Right cardiac atrium (tissue), 5 donors: ENCODE data around the gene EXOC4. TPM values are rescaled to one million over a fixed set of nuclear protein-coding genes. Genes with fewer than 3 reads are reported as not detected.

Source experiments
- ATAC-seq, 2 donors: fragments of 200-7000 bp; cut with Tn5 transposase; one replicate each; pipeline versions ENCODE4 v1.8.0 to v1.9.1; 2020; ENCODE audit warnings: moderate library complexity in 2 of 2, mild to moderate bottlenecking in 1 of 2
- DNase-seq, 3 donors: peaks; one replicate each; pipeline ENCODE4 v3.0.0-alpha.2; 2020
- H3K27ac ChIP-seq: one replicate; pipeline ENCODE4 v1.5.1; 2013; ENCODE audit warnings: mild to moderate bottlenecking, low read length, control low read depth, moderate library complexity
- H3K27me3 ChIP-seq: one replicate; pipeline ENCODE4 v1.6.1; 2013; ENCODE audit not compliant: control insufficient read depth, insufficient read depth
- H3K4me1 ChIP-seq: one replicate; pipeline ENCODE4 v1.6.1; 2013; ENCODE audit warnings: low read length; ENCODE audit not compliant: control insufficient read depth, insufficient read depth
- H3K4me3 ChIP-seq: one replicate; pipeline ENCODE4 v1.5.1; 2013; ENCODE audit warnings: low read length, control low read depth
- H3K9me3 ChIP-seq: one replicate; pipeline ENCODE4 v1.6.1; 2013; ENCODE audit warnings: low read length; ENCODE audit not compliant: control insufficient read depth
- WGBS: extraction: QIAGEN DNeasy Blood & Tissue Kit; methylation state at CpG from one replicate; pipeline ENCODE4 v1.1.7; 2013; 5-methylcytosine and 5-hydroxymethylcytosine counted together
- intact Hi-C, 4 donors: fragments of 100-400 bp; cut with DNase I; formaldehyde crosslinking; loops; one replicate each; pipeline versions ENCODE4 v1.11.0 to v1.14.0; 2022 to 2023
- polyA plus RNA-seq: library from polyadenylated mRNA; stranded (reverse); fragments of 200-250 nt; gene quantifications from one replicate; pipeline ENCODE4 v1.2.3, GENCODE V29; 2013
- total RNA-seq, 4 donors: library from RNA; stranded (reverse); fragmentation: NEBNext Ultra II Directional; extraction: Animal tissue kit (Norgen Biotek cat#: 25700); gene quantifications; one replicate each; pipeline ENCODE4 v1.2.1, GENCODE V29; 2021
- donor health status: healthy with polysubstance abuse.
- donor health status: DM: no; HTN: yes; CAD: no.
- donor health status: DM: no; HTN: no; CAD: no.
- donor health status: DM: no; HTN: yes; CAD: no; lungs with severe emphysema.
- donor health status: DM: yes; HTN: yes; CAD: no.

The EXOC4 gene
- total and polyA plus RNA-seq, 5 donors, result 11.9 to 45.9 (median 39.7) TPM

DNA sequence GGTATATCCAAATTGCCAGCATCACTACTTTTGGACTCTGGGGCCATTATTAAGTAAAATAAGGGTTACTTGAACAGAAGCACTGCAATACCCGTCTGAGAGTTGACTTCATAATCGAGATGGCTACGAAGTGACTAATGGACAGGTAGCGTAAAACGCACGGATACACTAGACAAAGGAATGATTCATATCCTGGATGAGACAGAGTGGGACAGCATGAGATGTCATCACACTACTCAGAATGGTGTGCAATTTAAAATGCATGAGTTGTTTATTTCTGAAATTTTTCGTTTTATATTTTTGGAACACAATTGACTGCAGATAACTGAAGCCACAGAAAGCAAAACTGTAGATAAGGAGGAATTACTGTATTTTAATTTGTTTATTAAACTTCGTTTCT is 452.7 kb downstream of the EXOC4 start:
- DNase-seq (no peak), ATAC-seq (no peak)
- Histone ChIP-seq H3K27ac (no peak overlapping the region), H3K4me1 (no peaks in the 10 kb centered on the region), H3K27me3 (no peaks in the 10 kb centered on the region), H3K9me3 (no peaks in the 10 kb centered on the region), H3K4me3 (no peak overlapping the region)
- 59% methylated on average over 8 of the region's 8 CpGs for WGBS
- intact Hi-C loops, result no loop called here

DNA sequence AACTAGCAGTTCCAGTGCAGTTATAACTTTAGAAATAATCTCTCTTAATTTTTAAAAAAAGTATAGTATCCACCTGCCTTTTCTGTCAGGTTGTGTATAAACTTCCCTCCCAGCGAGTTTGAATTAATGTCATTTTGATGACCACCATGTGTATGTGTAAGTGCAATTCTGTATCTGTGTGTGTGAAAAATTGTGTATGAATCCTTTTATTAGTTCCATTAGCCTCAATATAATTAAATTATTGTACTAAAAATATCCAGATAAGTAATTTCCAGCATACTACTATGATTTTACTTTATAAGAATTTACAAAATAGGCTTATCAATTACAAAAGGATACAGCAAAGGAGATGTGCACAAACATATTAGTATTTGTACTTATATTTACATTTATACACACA is 453.1 kb downstream of the EXOC4 start:
- ATAC-seq (no peak), DNase-seq (no peak)
- no peak overlapping the region for H3K4me3 ChIP-seq
- H3K9me3 ChIP-seq, result no peaks in the 10 kb centered on the region
- no peaks in the 10 kb centered on the region for H3K4me1 ChIP-seq
- H3K27me3 ChIP-seq, result no peaks in the 10 kb centered on the region
- intact Hi-C loops, result no loop called here
- H3K27ac ChIP-seq, result no peak overlapping the region
- 99% methylated on average over 1 of the region's 1 CpG for WGBS

DNA sequence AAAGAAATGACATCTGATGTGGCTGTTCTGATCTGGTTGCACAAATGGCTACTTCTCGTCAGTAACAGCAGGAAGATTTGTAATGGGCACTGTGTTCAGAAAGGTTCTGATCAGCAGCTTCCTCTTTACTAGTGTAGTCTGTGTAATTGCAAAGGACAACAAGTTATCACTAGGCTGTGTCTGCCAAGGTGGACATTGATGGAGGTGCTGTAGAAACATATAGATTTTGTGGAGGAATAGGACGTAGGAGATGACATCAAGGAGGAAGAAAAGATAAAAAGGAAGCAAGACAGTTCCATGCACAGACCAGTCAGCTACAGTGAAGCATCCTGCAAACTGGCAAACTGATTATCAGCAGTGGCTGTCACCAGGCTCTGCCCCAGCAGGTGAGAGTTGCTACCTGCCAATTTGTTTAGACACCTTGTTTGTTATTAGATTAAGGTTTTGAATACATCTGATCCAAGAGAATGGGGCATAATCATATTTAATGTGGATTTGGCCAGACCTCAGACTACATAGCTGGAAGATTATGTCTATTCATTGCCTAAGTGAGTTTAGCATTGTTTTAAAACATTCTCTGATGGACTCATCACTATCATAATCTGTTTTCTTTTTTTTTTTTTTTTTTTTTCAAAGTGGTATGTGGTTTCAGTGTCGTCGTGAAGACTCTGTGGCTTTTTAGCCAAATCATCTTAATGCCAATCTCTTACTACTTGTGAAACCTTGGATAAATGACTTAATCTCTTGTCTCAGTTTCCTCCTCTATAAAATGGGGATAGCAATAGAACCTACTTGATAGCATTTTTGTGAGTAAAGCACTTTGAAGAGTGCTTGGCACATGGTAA is 456.4 kb downstream of the EXOC4 start:
- no peak for DNase-seq
- intact Hi-C loops, result no loop called here
- ATAC-seq, result no peak

DNA sequence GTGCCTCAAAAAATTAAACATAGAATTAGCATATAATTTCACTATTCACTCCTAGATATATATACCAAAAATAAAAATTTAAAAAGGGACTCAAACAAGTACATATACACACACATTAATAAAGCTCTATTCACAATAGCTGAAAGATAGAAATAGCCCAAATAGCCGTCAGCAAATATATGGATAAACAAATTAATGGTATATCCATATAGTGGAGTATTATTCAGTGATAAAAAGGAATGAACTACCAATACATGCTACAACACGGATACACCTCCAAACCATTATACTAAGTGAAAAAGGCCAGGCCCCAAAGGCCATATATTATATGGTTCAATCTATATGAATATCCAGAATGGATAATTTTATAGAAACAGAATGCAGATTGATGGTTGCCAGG is 459.7 kb downstream of the EXOC4 start:
- ATAC-seq (no peak), DNase-seq (no peak)
- intact Hi-C loops, result no loop called here
- no peaks in the 10 kb centered on the region for H3K9me3 ChIP-seq
- WGBS, result over 99% methylated on average over 2 of the region's 2 CpGs
- H3K27ac ChIP-seq, result no peak overlapping the region
- no peaks in the 10 kb centered on the region for H3K27me3 ChIP-seq
- H3K4me3 ChIP-seq, result no peak overlapping the region
- no peaks in the 10 kb centered on the region for H3K4me1 ChIP-seq

More for the DNA sequence above, 456.4 kb downstream of the EXOC4 start:
- Histone ChIP-seq H3K27me3 (no peaks in the 10 kb centered on the region), H3K9me3 (no peaks in the 10 kb centered on the region), H3K4me1 (no peaks in the 10 kb centered on the region), H3K4me3 (no peak overlapping the region), H3K27ac (no peak overlapping the region)
- WGBS, result 76% methylated on average over 4 of the region's 4 CpGs

DNA sequence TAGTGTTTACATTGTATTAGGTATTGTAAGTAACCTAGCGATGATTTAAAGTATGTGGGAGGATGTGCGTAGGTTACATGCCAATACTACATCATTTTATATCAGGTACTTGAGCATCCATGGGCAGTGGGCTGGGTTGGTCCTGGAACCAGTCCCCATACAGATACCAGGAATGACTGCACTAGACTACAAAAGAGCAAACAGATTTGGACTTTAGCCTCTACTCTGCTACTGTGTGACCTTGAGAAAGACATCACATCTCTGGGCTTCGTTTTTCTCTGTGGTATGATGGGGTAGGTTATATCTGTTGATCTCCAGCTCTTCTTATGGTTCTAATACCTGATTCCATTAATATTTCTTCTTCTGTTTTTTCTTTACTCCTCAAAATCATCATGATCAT is 461.8 kb downstream of the EXOC4 start:
- intact Hi-C loops, result no loop called here
- Histone ChIP-seq H3K27ac (no peak overlapping the region), H3K27me3 (no peaks in the 10 kb centered on the region), H3K4me1 (no peaks in the 10 kb centered on the region), H3K9me3 (no peaks in the 10 kb centered on the region), H3K4me3 (no peak overlapping the region)
- 96% methylated on average over 3 of the region's 3 CpGs for WGBS
- ATAC-seq, result no peak
- DNase-seq, result no peak

DNA sequence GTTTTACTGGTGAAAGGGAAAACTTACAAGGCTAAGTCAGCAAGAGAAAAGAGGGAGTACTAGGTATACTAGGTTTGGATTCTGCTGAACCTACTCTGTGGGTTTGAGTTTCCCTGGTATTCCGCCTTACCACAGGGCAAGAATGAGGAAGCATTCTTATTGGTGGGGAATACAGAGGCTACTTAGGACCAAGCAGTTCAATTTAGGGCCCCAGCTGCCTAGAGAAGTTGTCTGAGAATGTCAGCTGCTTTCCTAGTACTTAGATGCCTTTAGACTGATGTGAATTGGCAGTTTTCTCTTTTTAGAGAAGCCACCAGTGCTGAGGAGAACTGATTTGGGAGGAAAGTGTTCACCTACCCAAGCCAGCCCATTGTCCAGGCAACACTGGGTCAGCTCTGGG is 465.3 kb downstream of the EXOC4 start:
- intact Hi-C loops, result no loop called here
- no peak for ATAC-seq
- H3K4me1 ChIP-seq, result no peaks in the 10 kb centered on the region
- H3K27me3 ChIP-seq, result no peaks in the 10 kb centered on the region
- H3K27ac ChIP-seq, result no peak overlapping the region
- DNase-seq, result no peak
- WGBS, result 98% methylated on average over 1 of the region's 1 CpG
- no peak overlapping the region for H3K4me3 ChIP-seq
- H3K9me3 ChIP-seq, result no peaks in the 10 kb centered on the region

DNA sequence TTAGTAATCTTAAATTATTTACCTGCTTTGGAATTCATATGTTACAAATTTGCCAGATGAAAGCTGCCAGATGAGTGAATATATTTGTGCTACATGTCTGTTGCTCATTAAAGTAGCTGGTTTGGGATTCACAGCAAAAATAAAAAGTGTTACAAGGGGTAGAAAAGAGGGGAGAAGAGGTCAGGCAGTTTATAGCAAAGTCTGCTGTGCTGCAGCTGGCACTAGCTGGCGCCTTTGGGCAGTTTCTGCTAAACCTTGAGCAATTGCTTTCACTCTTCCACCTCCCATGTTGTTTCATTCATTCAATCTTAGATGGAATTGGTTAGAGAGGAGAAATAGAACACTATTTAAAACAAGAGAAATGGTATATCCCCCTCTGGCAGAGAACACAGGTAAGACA is 470.2 kb downstream of the EXOC4 start:
- no peak overlapping the region for H3K27ac ChIP-seq
- 87% methylated on average over 1 of the region's 1 CpG for WGBS
- no peaks in the 10 kb centered on the region for H3K9me3 ChIP-seq
- no peak overlapping the region for H3K4me3 ChIP-seq
- intact Hi-C loops, result no loop called here
- ATAC-seq, result no peak
- no peaks in the 10 kb centered on the region for H3K27me3 ChIP-seq
- no peak for DNase-seq
- no peaks in the 10 kb centered on the region for H3K4me1 ChIP-seq

DNA sequence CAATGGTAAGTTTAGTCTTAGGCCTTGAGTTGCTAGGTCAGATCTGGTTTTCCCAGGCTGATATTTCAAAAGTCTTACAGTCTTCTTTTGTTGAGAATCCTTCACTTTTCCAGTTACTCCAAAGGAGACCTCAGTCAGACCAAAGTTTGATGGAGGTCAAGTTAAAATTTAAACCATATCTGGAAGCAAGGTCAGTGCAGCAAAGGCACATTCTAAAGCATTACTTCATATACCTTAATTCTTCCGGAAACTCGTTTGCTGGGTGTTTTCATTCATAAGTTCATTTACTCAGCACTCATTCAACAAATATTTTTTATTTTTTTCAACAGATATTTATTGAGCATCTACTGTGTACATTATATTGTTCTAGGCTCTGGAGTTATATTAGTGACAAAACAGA is 471.3 kb downstream of the EXOC4 start:
- DNase-seq (no peak), ATAC-seq (no peak)
- Histone ChIP-seq H3K9me3 (no peaks in the 10 kb centered on the region), H3K27me3 (no peaks in the 10 kb centered on the region), H3K4me1 (no peaks in the 10 kb centered on the region), H3K27ac (no peak overlapping the region), H3K4me3 (no peak overlapping the region)
- WGBS, result 95% methylated on average over 2 of the region's 2 CpGs
- intact Hi-C loops, result no loop called here

DNA sequence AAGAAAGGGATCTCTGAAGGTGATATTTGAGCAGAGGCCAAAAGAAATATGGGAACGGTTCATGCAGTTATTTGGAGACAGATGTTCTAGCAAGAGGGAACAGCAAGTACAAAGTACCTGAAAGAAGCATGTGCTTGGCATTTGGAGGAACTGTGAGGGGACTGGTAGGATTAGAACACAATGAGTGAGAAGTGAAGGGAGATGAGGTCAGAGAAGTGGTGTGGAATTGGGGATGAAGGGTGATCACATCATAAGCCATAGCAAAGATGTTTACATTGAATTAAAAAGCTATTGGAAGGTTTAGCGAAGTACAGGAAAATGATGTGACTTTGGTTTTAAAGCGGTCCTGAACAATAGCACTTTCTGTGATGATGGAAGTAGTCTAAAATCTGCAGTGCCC is 471.8 kb downstream of the EXOC4 start:
- no peak overlapping the region for H3K27ac ChIP-seq
- H3K4me1 ChIP-seq, result no peaks in the 10 kb centered on the region
- 91% methylated on average over 3 of the region's 3 CpGs for WGBS
- H3K9me3 ChIP-seq, result no peaks in the 10 kb centered on the region
- no peaks in the 10 kb centered on the region for H3K27me3 ChIP-seq
- DNase-seq (no peak), ATAC-seq (no peak)
- intact Hi-C loops, result no loop called here
- no peak overlapping the region for H3K4me3 ChIP-seq

DNA sequence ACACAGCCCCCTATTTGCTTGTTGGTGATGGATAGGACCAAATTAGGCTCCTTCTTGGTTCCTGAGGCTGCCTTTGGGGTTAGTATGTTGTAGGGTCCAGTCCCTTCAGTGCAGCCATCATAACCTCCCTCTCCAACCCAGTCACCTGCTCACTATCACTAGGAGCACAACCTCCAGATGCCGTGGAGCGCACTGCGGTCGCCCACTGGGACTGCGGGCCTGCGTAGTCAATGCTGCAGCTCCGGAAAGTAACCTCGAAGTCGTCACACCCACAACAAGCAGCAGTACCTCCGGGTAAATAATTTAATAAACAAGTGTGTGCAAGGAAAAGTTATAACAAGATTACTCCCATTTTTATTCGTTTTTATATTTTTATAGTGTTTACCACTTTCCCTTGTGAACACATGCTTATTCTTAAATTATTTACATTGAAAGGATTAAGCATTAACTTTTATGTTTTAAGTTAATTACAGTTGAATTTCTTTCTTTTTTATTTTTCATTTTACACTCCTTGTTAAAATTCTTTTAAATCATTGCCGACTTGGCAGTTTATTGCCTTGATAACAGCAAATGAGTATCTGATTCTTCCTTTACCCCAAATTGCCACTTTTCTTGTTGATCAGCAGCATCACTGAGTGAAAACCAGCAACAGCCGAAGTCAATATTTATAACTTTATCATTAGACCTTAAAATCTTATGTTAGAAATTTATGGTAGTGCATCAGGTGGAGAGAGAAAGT is 474.8 kb downstream of the EXOC4 start:
- WGBS, result 91% methylated on average over 13 of the region's 13 CpGs
- Histone ChIP-seq H3K27ac (no peak overlapping the region), H3K4me3 (no peak overlapping the region), H3K27me3 (no peaks in the 10 kb centered on the region), H3K4me1 (no peaks in the 10 kb centered on the region), H3K9me3 (no peaks in the 10 kb centered on the region)
- no peak for ATAC-seq
- DNase-seq, result no peak
- intact Hi-C loops, result no loop called here

DNA sequence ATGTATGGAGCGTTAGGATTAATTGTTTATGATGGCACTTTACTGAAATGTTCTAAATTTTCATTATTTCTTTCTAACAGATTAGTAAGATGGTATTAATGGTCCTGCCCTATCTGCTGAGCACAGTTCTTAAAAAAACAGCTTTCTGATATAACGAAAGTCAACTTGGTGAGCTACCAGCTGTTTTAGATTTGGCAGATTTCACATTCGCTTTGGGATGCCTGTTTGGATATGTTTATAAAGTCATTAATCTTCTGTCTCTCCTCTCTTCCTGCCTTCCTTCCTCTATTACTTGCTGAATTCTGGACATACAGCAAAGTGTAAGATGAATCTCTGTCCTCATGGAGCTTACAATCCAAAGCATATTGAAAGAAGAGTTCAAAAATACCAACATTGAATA is 477.5 kb downstream of the EXOC4 start:
- Histone ChIP-seq H3K4me1 (no peaks in the 10 kb centered on the region), H3K27me3 (no peaks in the 10 kb centered on the region), H3K27ac (no peak overlapping the region), H3K4me3 (no peak overlapping the region), H3K9me3 (no peaks in the 10 kb centered on the region)
- DNase-seq (no peak), ATAC-seq (no peak)
- WGBS, result 85% methylated on average over 3 of the region's 3 CpGs
- intact Hi-C loops, result no loop called here
